Left lung (tissue), 10 donors: Measurements from ENCODE around the gene C22orf42. TPM values are rescaled to one million over a fixed set of nuclear protein-coding genes. Genes with fewer than 3 reads are reported as not detected.

Experiments
- ATAC-seq: fragments of 200-7000 bp; cut with Tn5 transposase; one replicate; pipeline ENCODE4 v1.9.1; 2020; ENCODE audit warnings: moderate library complexity
- DNase-seq, 4 donors: peaks; one replicate each; pipeline ENCODE4 v3.0.0-alpha.2; 2013 to 2020
- H3K27ac ChIP-seq, 2 donors: fragments of 200-600 bp; sonication (generic) in 1 of 2; one replicate each; pipeline versions ENCODE4 v1.5.0 to v1.8.0; 2020 to 2021
- H3K27me3 ChIP-seq, 2 donors: fragments of 200-600 bp; sonication (generic) in 1 of 2; one replicate each; pipeline versions ENCODE4 v1.5.0 to v1.8.0; 2020 to 2021
- H3K36me3 ChIP-seq, 2 donors: fragments of 200-600 bp; sonication (generic) in 1 of 2; one replicate each; pipeline versions ENCODE4 v1.5.0 to v1.8.0; 2020 to 2021
- H3K4me1 ChIP-seq, 2 donors: fragments of 200-600 bp; one replicate each; pipeline ENCODE4 v1.8.0; 2021
- H3K4me3 ChIP-seq, 2 donors: fragments of 200-600 bp; sonication (generic) in 1 of 2; one replicate each; pipeline versions ENCODE4 v1.5.0 to v1.8.0; 2020 to 2021; ENCODE audit warnings: mild to moderate bottlenecking in 1 of 2
- H3K9me3 ChIP-seq, 2 donors: fragments of 200-600 bp; sonication (generic) in 1 of 2; one replicate each; pipeline versions ENCODE4 v1.5.0 to v1.8.0; 2020 to 2021
- CTCF ChIP-seq, 2 donors: fragments of 200-600 bp; sonication (generic) in 1 of 2; IDR thresholded peaks; one replicate each; pipeline versions ENCODE4 v1.5.0 to v1.8.0; 2021; ENCODE audit warnings: antibody characterized with exemption in 2 of 2
- intact Hi-C, 2 donors: fragments of 100-400 bp; cut with DNase I; formaldehyde crosslinking; loops; one replicate each; pipeline versions ENCODE4 v1.11.2 to v1.14.2; 2022
- polyA plus RNA-seq, 6 donors: library from polyadenylated mRNA; unstranded; fragments of 120-200 nt; gene quantifications; one replicate each; pipeline ENCODE4 v1.2.1, GENCODE V29; 2013; ENCODE audit not compliant: insufficient read length in 6 of 6
- total RNA-seq, 2 donors: library from RNA; stranded (reverse); fragmentation: NEBNext Ultra II Directional; extraction: Animal tissue kit (Norgen Biotek cat#: 25700); gene quantifications; one replicate each; pipeline ENCODE4 v1.2.1, GENCODE V29; 2021
- donor health status: DM: no; HTN: yes; CAD: no.
- donor health status: DM: no; HTN: no; CAD: no.

Gene C22orf42
- total and polyA plus RNA-seq, 8 donors, result 0.35 TPM; not detected in 7

- Histone ChIP-seq H3K27ac (no peak overlapping the region), H3K27me3 (no peaks in the 10 kb centered on the region), H3K4me1 (no peaks in the 10 kb centered on the region), H3K36me3 (no peaks in the 10 kb centered on the region), H3K9me3 (no peaks in the 10 kb centered on the region), H3K4me3 (no peak overlapping the region)
- intact Hi-C loops, result no loop called here
- no peak for ATAC-seq
- TF ChIP-seq CTCF (IDR thresholded peaks at IDR 0.05), result no peak
- no peak for DNase-seq
Observed at GRCh38 chr22:32122899-32123298, 36.2 kb downstream of the C22orf42 start.

GRCh38 chr22:32120603-32121002 is 38.5 kb downstream of the C22orf42 start:
- H3K9me3 ChIP-seq, result no peaks in the 10 kb centered on the region
- H3K4me1 ChIP-seq, result no peaks in the 10 kb centered on the region
- DNase-seq (peak in 1 of 4 donors; percentile 67), ATAC-seq (no peak)
- no peak overlapping the region for H3K27ac ChIP-seq
- no peak overlapping the region for H3K4me3 ChIP-seq
- intact Hi-C loops, result no loop called here
- no peaks in the 10 kb centered on the region for H3K27me3 ChIP-seq
- no peak for TF ChIP-seq CTCF (IDR thresholded peaks at IDR 0.05)
- no peaks in the 10 kb centered on the region for H3K36me3 ChIP-seq

DNA sequence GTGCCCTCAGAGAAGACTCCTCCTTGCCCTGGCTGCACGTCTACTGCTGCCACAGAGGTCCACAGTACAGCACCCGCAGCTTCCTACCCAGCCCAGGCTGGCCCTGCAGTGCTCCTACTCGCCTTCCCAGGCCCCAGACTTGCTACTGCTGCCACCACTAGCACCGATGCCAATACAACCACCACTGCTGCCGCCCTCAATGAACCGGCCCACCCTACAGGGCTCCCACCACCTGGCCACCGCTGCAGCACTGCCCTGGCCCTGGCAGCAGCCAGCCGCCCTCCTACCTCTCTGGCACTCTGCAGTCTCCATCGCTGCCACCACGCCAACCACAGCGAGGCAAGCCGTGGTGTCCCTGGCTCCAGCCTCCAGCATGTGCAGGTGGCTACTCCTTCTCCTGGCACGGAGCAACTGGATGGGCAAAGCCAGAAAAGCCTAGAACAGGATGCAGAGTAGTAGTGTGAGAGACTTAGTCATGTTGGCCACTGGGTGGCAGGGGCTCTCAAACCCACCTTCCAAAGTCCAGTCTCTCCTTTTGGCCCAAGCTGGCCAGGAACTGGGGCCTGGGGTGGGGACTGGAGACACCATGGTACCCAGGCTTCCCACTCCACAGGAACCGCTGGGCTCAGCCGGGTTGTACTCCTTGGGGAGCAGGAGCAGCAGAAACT is 39.4 kb downstream of the C22orf42 start:
- H3K4me1 ChIP-seq, result no peaks in the 10 kb centered on the region
- H3K36me3 ChIP-seq, result no peaks in the 10 kb centered on the region
- ATAC-seq (no peak), DNase-seq (peak in 1 of 4 donors; percentile 46)
- no peaks in the 10 kb centered on the region for H3K9me3 ChIP-seq
- no peak overlapping the region for H3K27ac ChIP-seq
- no peak overlapping the region for H3K4me3 ChIP-seq
- intact Hi-C loops, result no loop called here
- no peaks in the 10 kb centered on the region for H3K27me3 ChIP-seq
- TF ChIP-seq CTCF (IDR thresholded peaks at IDR 0.05), result no peak

GRCh38 chr22:32112380-32112779 is 46.7 kb downstream of the C22orf42 start:
- no peak for TF ChIP-seq CTCF (IDR thresholded peaks at IDR 0.05)
- Histone ChIP-seq H3K4me1 (no peaks in the 10 kb centered on the region), H3K9me3 (no peaks in the 10 kb centered on the region), H3K27me3 (peaks cover 0 to 18% of the 10 kb centered on the region in 2 donors), H3K36me3 (no peaks in the 10 kb centered on the region), H3K4me3 (no peak overlapping the region), H3K27ac (no peak overlapping the region)
- no peak for ATAC-seq
- DNase-seq, result no peak
- intact Hi-C loops, result no loop called here

GRCh38 chr22:32106930-32107329 is 52.2 kb downstream of the C22orf42 start:
- ATAC-seq (peak; percentile 22), DNase-seq (peak in 1 of 4 donors; percentile 24)
- Histone ChIP-seq H3K36me3 (no peaks in the 10 kb centered on the region), H3K27me3 (peaks cover 0 to 18% of the 10 kb centered on the region in 2 donors), H3K9me3 (no peaks in the 10 kb centered on the region), H3K27ac (no peak overlapping the region), H3K4me1 (no peaks in the 10 kb centered on the region), H3K4me3 (no peak overlapping the region)
- no peak for TF ChIP-seq CTCF (IDR thresholded peaks at IDR 0.05)
- intact Hi-C loops, result no loop called here
